ENCODE results near the gene PDPK1. TPM values are rescaled to one million over a fixed set of nuclear protein-coding genes. Genes with fewer than 3 reads are reported as not detected.

The PDPK1 gene
- total and polyA plus RNA-seq, 2 of the 4 experiments (the other 2 are of a cell fraction) = 10.6 to 27.3 TPM

GRCh38 chr16:2517954-2518605 is 19.7 kb upstream of the PDPK1 start:
- BruUV-seq (replicated peaks) = no TSS peak
- no peak overlapping the region for H3K18ac ChIP-seq (ENCODE audit: low read depth, low read length)
- no peaks in the 10 kb centered on the region for H3K9me3 ChIP-seq (ENCODE audit: control insufficient read depth, insufficient read depth, low read length)
- H2AFZ ChIP-seq (replicated peaks; ENCODE audit: low read length, poor library complexity) = no peak overlapping the region
- no peak overlapping the region for H2AK5ac ChIP-seq (ENCODE audit: low read depth, low read length)
- no peaks in the 10 kb centered on the region for H3K27me3 ChIP-seq (ENCODE audit: control insufficient read depth, insufficient read depth, low read length)
- H3K4ac ChIP-seq (ENCODE audit: low read depth, low read length) = no peak overlapping the region
- TF ChIP-seq MXI1 (IDR thresholded peaks at IDR 0.05; ENCODE audit: borderline replicate concordance, low read depth, low read length) = no peak
- no peak for TF ChIP-seq CTCF (conservative IDR thresholded peaks at IDR 0.05; ENCODE audit: low read depth, low read length)
- TF ChIP-seq BHLHE40 (IDR thresholded peaks at IDR 0.05; ENCODE audit: low read depth, low read length) = no peak
- no peak for TF ChIP-seq USF2 (IDR thresholded peaks at IDR 0.05; ENCODE audit: low read depth, low read length)
- TF ChIP-seq POLR2A (IDR thresholded peaks at IDR 0.05; ENCODE audit: low read depth, low read length) = no peak
- no peak for TF ChIP-seq FOS (IDR thresholded peaks at IDR 0.05; ENCODE audit: low read depth, low read length)
- no peak for TF ChIP-seq ELK1 (IDR thresholded peaks at IDR 0.05; ENCODE audit: borderline replicate concordance, low read depth, low read length)
- TF ChIP-seq CHD1 (IDR thresholded peaks at IDR 0.05; ENCODE audit: low read depth, low read length) = no peak
- H3K56ac ChIP-seq (ENCODE audit: extremely low read depth, insufficient read depth, low read length) = no peak overlapping the region
- POLR2A ChIA-PET (ENCODE audit: unreplicated experiment) = no interaction called here
- H2BK15ac ChIP-seq (ENCODE audit: low read depth, low read length) = no peak overlapping the region
- H3K4me3 ChIP-seq (ENCODE audit: insufficient read depth, low read depth, low read length) = no peak overlapping the region
- H2BK120ac ChIP-seq (ENCODE audit: low read depth, low read length) = no peak overlapping the region
- peaks cover 4% of the 10 kb centered on the region for H3K36me3 ChIP-seq (ENCODE audit: control insufficient read depth, insufficient read depth, low read length)
- no peak overlapping the region for H3K4me2 ChIP-seq (ENCODE audit: low read depth, low read length)
- H3K27ac ChIP-seq (ENCODE audit: insufficient read depth, low read length) = no peak overlapping the region
- no peak for ATAC-seq (ENCODE audit: low read depth)
- 93% methylated on average over 5 of the region's 12 CpGs; no CpG with 5 or more reads in 1 of the 2 experiments for WGBS, 2 experiments (ENCODE audit: extremely low coverage in 2 of 2, insufficient read length in 1 of 2)
- no peak overlapping the region for H4K5ac ChIP-seq (ENCODE audit: low read depth, low read length)
- DNase-seq = no peak
- H2BK5ac ChIP-seq (ENCODE audit: low read depth, low read length, poor library complexity, severe bottlenecking) = no peak overlapping the region
- H4K91ac ChIP-seq (ENCODE audit: insufficient read depth, low read depth, low read length) = no peak overlapping the region
- no peak overlapping the region for H4K8ac ChIP-seq (ENCODE audit: low read depth in 2 of 2, low read length in 2 of 2)
- in situ Hi-C loops (cut with MboI; ENCODE audit: low sequenced_read_pairs) (no loop called here), dilution Hi-C loops (cut with HindIII; ENCODE audit: low sequenced_read_pairs, unreplicated experiment) (no loop called here), intact Hi-C loops (cut with micrococcal nuclease) (no loop called here)
- H3K9me1 ChIP-seq (ENCODE audit: insufficient read depth, low read length) = peaks cover 19% of the 10 kb centered on the region
- H3K79me1 ChIP-seq (ENCODE audit: low read depth in 1 of 2, low read length in 2 of 2) = peaks cover 12 to 57% of the 10 kb centered on the region in 2 experiments
- CTCF ChIA-PET = no interaction called here
- peaks cover 16% of the 10 kb centered on the region for H3K4me1 ChIP-seq (ENCODE audit: control insufficient read depth, insufficient read depth, low read length)
- no peak overlapping the region for H2BK20ac ChIP-seq (ENCODE audit: low read depth, low read length)
- H3K9ac ChIP-seq (ENCODE audit: low read depth, low read length) = no peak overlapping the region
- no peak overlapping the region for H3K23ac ChIP-seq (ENCODE audit: low read depth, low read length)
- no peak overlapping the region for H3K14ac ChIP-seq (replicated peaks; ENCODE audit: low read depth, low read length)
- peaks cover 57% of the 10 kb centered on the region for H4K20me1 ChIP-seq (ENCODE audit: insufficient read depth, low read length)
- H2AK9ac ChIP-seq (replicated peaks; ENCODE audit: low read depth, low read length, poor library complexity) = no peak overlapping the region

Data from IMR-90 (cell line).